IMR-90 (cell line): Measurements from ENCODE around the gene RPL12. TPM values are rescaled to one million over a fixed set of nuclear protein-coding genes. Genes with fewer than 3 reads are reported as not detected.
A peak's percentile ranks its signal among the peaks of the same experiment; 100 is the strongest.

Experiments
- ATAC-seq: fragments of 200-7000 bp; cut with Tn5 transposase; 2 replicates; pipeline ENCODE4 v1.9.1; 2020; ENCODE audit warnings: low read depth, mild to moderate bottlenecking, moderate library complexity
- BruUV-seq: library from RNA; stranded (reverse); fragments of 400-500 nt; replicated peaks from 2 replicates; lab custom pipeline; 2021; lab: Mats Ljungman, UMichigan
- CTCF ChIA-PET: fragments of 300-600 bp; formaldehyde crosslinking; extraction: SDS; loops from one replicate; lab custom pipeline; 2021; ENCODE audit warnings: antibody characterized with exemption; lab: Yijun Ruan, JAX
- POLR2A ChIA-PET: fragments of 300-600 bp; sonication (Branson Sonifier 250); formaldehyde crosslinking; loops from one replicate; lab custom pipeline; 2022; ENCODE audit warnings: antibody characterized with exemption; ENCODE audit not compliant: unreplicated experiment; lab: Charles Lee
- DNase-seq: peaks from one replicate; pipeline ENCODE4 v3.0.0; 2013
- H2AFZ ChIP-seq: replicated peaks from 2 replicates; pipeline ENCODE3; 2013; ENCODE audit warnings: low read length, mild to moderate bottlenecking; ENCODE audit not compliant: poor library complexity
- H2AK5ac ChIP-seq: 2 replicates; pipeline ENCODE4 v1.6.1; 2013; ENCODE audit warnings: low read depth, low read length, inconsistent platforms
- H2AK9ac ChIP-seq: replicated peaks from 2 replicates; pipeline ENCODE3; 2013; ENCODE audit warnings: mild to moderate bottlenecking, low read depth, low read length, moderate library complexity; ENCODE audit not compliant: poor library complexity
- H2BK120ac ChIP-seq: 2 replicates; pipeline ENCODE4 v1.6.1; 2013; ENCODE audit warnings: low read depth, low read length, inconsistent platforms
- H2BK15ac ChIP-seq: 3 replicates; pipeline ENCODE4 v1.6.1; 2013; ENCODE audit warnings: low read depth, low read length, inconsistent platforms
- H2BK20ac ChIP-seq: 2 replicates; pipeline ENCODE4 v1.6.1; 2013; ENCODE audit warnings: low read depth, mild to moderate bottlenecking, inconsistent platforms, low read length, moderate library complexity
- H2BK5ac ChIP-seq: 2 replicates; pipeline ENCODE4 v1.6.1; 2013; ENCODE audit warnings: mild to moderate bottlenecking, low read depth, low read length, inconsistent platforms; ENCODE audit not compliant: poor library complexity, severe bottlenecking
- H3K14ac ChIP-seq: replicated peaks from 2 replicates; pipeline ENCODE4 v1.6.1; 2013; ENCODE audit warnings: low read depth, low read length, inconsistent platforms
- H3K18ac ChIP-seq: 2 replicates; pipeline ENCODE4 v1.6.1; 2013; ENCODE audit warnings: low read depth, low read length, control low read depth
- H3K23ac ChIP-seq: 2 replicates; pipeline ENCODE4 v1.6.1; 2013; ENCODE audit warnings: low read depth, low read length, inconsistent platforms
- H3K27ac ChIP-seq: 2 replicates; pipeline ENCODE4 v1.5.1; 2013; ENCODE audit warnings: mild to moderate bottlenecking, control low read depth, low read length; ENCODE audit not compliant: insufficient read depth
- H3K27me3 ChIP-seq: 2 replicates; pipeline ENCODE4 v1.6.1; 2013; ENCODE audit warnings: low read length; ENCODE audit not compliant: control insufficient read depth, insufficient read depth
- H3K36me3 ChIP-seq: 2 replicates; pipeline ENCODE4 v1.6.1; 2013; ENCODE audit warnings: low read length, mixed read lengths; ENCODE audit not compliant: control insufficient read depth, insufficient read depth
- H3K4ac ChIP-seq: 2 replicates; pipeline ENCODE4 v1.6.1; 2013; ENCODE audit warnings: low read depth, low read length, inconsistent platforms
- H3K4me1 ChIP-seq: 2 replicates; pipeline ENCODE4 v1.6.1; 2013; ENCODE audit warnings: low read length, mixed read lengths; ENCODE audit not compliant: control insufficient read depth, insufficient read depth
- H3K4me2 ChIP-seq: 2 replicates; pipeline ENCODE4 v1.6.1; 2013; ENCODE audit warnings: low read depth, mild to moderate bottlenecking, control low read depth, low read length, moderate library complexity
- H3K4me3 ChIP-seq: 2 replicates; pipeline ENCODE4 v1.5.1; 2013; ENCODE audit warnings: low read depth, mild to moderate bottlenecking, control low read depth, low read length, moderate library complexity; ENCODE audit not compliant: insufficient read depth
- H3K56ac ChIP-seq: 2 replicates; pipeline ENCODE4 v1.6.1; 2013; ENCODE audit warnings: low read length, inconsistent platforms; ENCODE audit not compliant: insufficient read depth; ENCODE audit errors: extremely low read depth
- H3K79me1 ChIP-seq, 2 experiments: 2 replicates each; pipeline ENCODE4 v1.6.1; 2013; ENCODE audit warnings: low read length in 2 of 2, inconsistent platforms in 1 of 2, low read depth in 1 of 2
- H3K9ac ChIP-seq: 2 replicates; pipeline ENCODE4 v1.6.1; 2013; ENCODE audit warnings: low read depth, low read length, control low read depth
- H3K9me1 ChIP-seq: 2 replicates; pipeline ENCODE4 v1.6.1; 2013; ENCODE audit warnings: low read length, inconsistent platforms; ENCODE audit not compliant: insufficient read depth
- H3K9me3 ChIP-seq: 2 replicates; pipeline ENCODE4 v1.6.1; 2013; ENCODE audit warnings: low read length; ENCODE audit not compliant: control insufficient read depth, insufficient read depth
- H4K20me1 ChIP-seq: 2 replicates; pipeline ENCODE4 v1.6.1; 2013; ENCODE audit warnings: low read length, inconsistent platforms; ENCODE audit not compliant: insufficient read depth
- H4K5ac ChIP-seq: 2 replicates; pipeline ENCODE4 v1.6.1; 2013; ENCODE audit warnings: mild to moderate bottlenecking, low read depth, low read length, control low read depth
- H4K8ac ChIP-seq, 2 experiments: 2 replicates each; pipeline ENCODE4 v1.6.1; 2013; ENCODE audit warnings: low read depth in 2 of 2, low read length in 2 of 2, control low read depth in 1 of 2, inconsistent platforms in 1 of 2
- H4K91ac ChIP-seq: 2 replicates; pipeline ENCODE4 v1.6.1; 2013; ENCODE audit warnings: low read depth, low read length, inconsistent platforms; ENCODE audit not compliant: insufficient read depth
- BHLHE40 ChIP-seq: fragments of 150-350 bp; IDR thresholded peaks from 2 replicates; pipeline ENCODE4 v1.6.1; 2016; ENCODE audit warnings: mild to moderate bottlenecking, low read depth, low read length
- CEBPB ChIP-seq: IDR thresholded peaks from 2 replicates; pipeline ENCODE4 v1.6.1; 2012; ENCODE audit warnings: low read depth, low read length, improper control_type of control experiment
- CHD1 ChIP-seq: IDR thresholded peaks from 2 replicates; pipeline ENCODE4 v1.6.1; 2012; ENCODE audit warnings: low read depth, low read length, improper control_type of control experiment
- CTCF ChIP-seq: conservative IDR thresholded peaks from 2 replicates; pipeline ENCODE4 v1.5.1; 2012; ENCODE audit warnings: mild to moderate bottlenecking, low read depth, low read length, improper control_type of control experiment
- ELK1 ChIP-seq: fragments of 150-350 bp; IDR thresholded peaks from 2 replicates; pipeline ENCODE4 v1.6.1; 2016; ENCODE audit warnings: low read depth, mild to moderate bottlenecking, low read length, moderate library complexity, borderline replicate concordance
- FOS ChIP-seq: fragments of 150-350 bp; IDR thresholded peaks from 2 replicates; pipeline ENCODE4 v1.6.1; 2016; ENCODE audit warnings: low read depth, low read length
- MAFK ChIP-seq: IDR thresholded peaks from 2 replicates; pipeline ENCODE4 v1.6.1; 2012; ENCODE audit warnings: low read depth, low read length, improper control_type of control experiment
- MAZ ChIP-seq: IDR thresholded peaks from 2 replicates; pipeline ENCODE4 v1.6.1; 2012; ENCODE audit warnings: low read depth, mild to moderate bottlenecking, low read length, improper control_type of control experiment, moderate library complexity, borderline replicate concordance
- MXI1 ChIP-seq: IDR thresholded peaks from 2 replicates; pipeline ENCODE4 v1.6.1; 2012; ENCODE audit warnings: low read depth, mild to moderate bottlenecking, low read length, moderate library complexity, borderline replicate concordance
- NFE2L2 ChIP-seq: fragments of 150-350 bp; IDR thresholded peaks from 2 replicates; pipeline ENCODE4 v1.6.1; 2016; ENCODE audit warnings: low read depth, mild to moderate bottlenecking, low read length
- POLR2A ChIP-seq: IDR thresholded peaks from 2 replicates; pipeline ENCODE4 v1.6.1; 2012; ENCODE audit warnings: mild to moderate bottlenecking, low read depth, low read length
- RCOR1 ChIP-seq: IDR thresholded peaks from 2 replicates; pipeline ENCODE4 v1.6.1; 2012; ENCODE audit warnings: mild to moderate bottlenecking, low read length, improper control_type of control experiment; ENCODE audit not compliant: insufficient replicate concordance
- RFX5 ChIP-seq: IDR thresholded peaks from 2 replicates; pipeline ENCODE4 v1.8.0; 2012; ENCODE audit warnings: low read depth, mild to moderate bottlenecking, low read length, moderate library complexity
- SMC3 ChIP-seq: fragments of 150-350 bp; IDR thresholded peaks from 2 replicates; pipeline ENCODE4 v1.6.1; 2016; ENCODE audit warnings: low read depth, mild to moderate bottlenecking, antibody characterized with exemption, low read length, moderate library complexity
- USF2 ChIP-seq: fragments of 150-350 bp; IDR thresholded peaks from 2 replicates; pipeline ENCODE4 v1.6.1; 2017; ENCODE audit warnings: mild to moderate bottlenecking, antibody characterized with exemption, low read length, low read depth
- whole genome bisulfite sequencing, 2 experiments: methylation state at CpG; one replicate each; pipeline versions ENCODE4 v1.1.5 to v1.1.7; 2013; ENCODE audit warnings: missing lambda C conversion rate in 2 of 2; ENCODE audit not compliant: insufficient read length in 1 of 2; ENCODE audit errors: extremely low coverage in 2 of 2; 5-methylcytosine and 5-hydroxymethylcytosine counted together
- dilution Hi-C: fragments of 300-500 bp; cut with HindIII; formaldehyde crosslinking; loops from one replicate; pipeline ENCODE4 v1.14.3; 2018; ENCODE audit warnings: low sequenced_read_pairs; ENCODE audit not compliant: unreplicated experiment
- in situ Hi-C: fragments of 300-500 bp; cut with MboI; formaldehyde crosslinking; loops from 3 replicates; pipeline ENCODE4 v1.14.3; 2019; ENCODE audit warnings: low sequenced_read_pairs, inconsistent platforms, mixed read lengths
- intact Hi-C: fragments of 100-400 bp; cut with micrococcal nuclease; formaldehyde crosslinking; loops from 2 replicates; pipeline ENCODE4 v1.10.0; 2022
- polyA plus RNA-seq, 3 experiments: library from polyadenylated mRNA; depleted of rRNA; stranded (reverse); fragments of >200 nt; gene quantifications; 2 replicates each; pipeline ENCODE4 v1.2.3, GENCODE V29; 2012; ENCODE audit warnings: low replicate concordance in 1 of 3
- total RNA-seq: library from RNA; depleted of rRNA; stranded (reverse); fragments of >200 nt; gene quantifications from 2 replicates; pipeline ENCODE4 v1.2.3, GENCODE V29; 2012

RPL12 gene
- total and polyA plus RNA-seq, 2 of the 4 experiments (the other 2 are of a cell fraction) = 1,864 to 2,379 TPM

GRCh38 chr9:127422133-127422782, 28.9 kb downstream of the RPL12 start:
- peak overlapping the region; percentile 43 for H2AK5ac ChIP-seq
- intact Hi-C loops = loop anchor here (10.0 kb wide), 1 partner anchor 197 kb away; no protein-coding TSS in a partner anchor
- peak overlapping the region; percentile 81; the same call in 1 of the 2 replicates for H3K23ac ChIP-seq
- peak overlapping the region; percentile 2 for H2AFZ ChIP-seq
- H3K9me1 ChIP-seq = peaks cover 12% of the 10 kb centered on the region; the same call in 1 of the 2 replicates
- no TSS peak for BruUV-seq
- ChIA-PET POLR2A (no interaction called here), CTCF (no interaction called here)
- dilution Hi-C loops = no loop called here
- H3K4me3 ChIP-seq = no peak overlapping the region
- H4K91ac ChIP-seq = no peak overlapping the region
- H2BK20ac ChIP-seq = no peak overlapping the region
- peaks cover 7% of the 10 kb centered on the region; the same call in 1 of the 2 replicates for H4K20me1 ChIP-seq
- in situ Hi-C loops = no loop called here
- peak overlapping the region; percentile 69 for H3K4me2 ChIP-seq
- peaks cover 7% of the 10 kb centered on the region for H3K4me1 ChIP-seq
- DNase-seq (no peak), ATAC-seq (no peak)
- H2BK120ac ChIP-seq = no peak overlapping the region
- no peak overlapping the region for H4K5ac ChIP-seq
- 92% methylated on average over 4 of the region's 10 CpGs; no CpG with 5 or more reads in 1 of the 2 experiments for WGBS, 2 experiments
- H3K36me3 ChIP-seq = 0 out of 2 replicates have a peak, but pooled peaks cover 2% of the 10 kb centered on the region
- no peaks in the 10 kb centered on the region for H3K9me3 ChIP-seq
- H2BK5ac ChIP-seq = no peak overlapping the region
- H3K4ac ChIP-seq = no peak overlapping the region
- peaks cover 28 to 48% of the 10 kb centered on the region in 2 experiments for H3K79me1 ChIP-seq
- no peak overlapping the region for H3K56ac ChIP-seq
- H3K14ac ChIP-seq = 0 out of 2 replicates have a peak overlapping the region, but pooled peaks have one; percentile 28
- H3K18ac ChIP-seq = no peak overlapping the region
- peak overlapping the region; percentile 57 for H2AK9ac ChIP-seq
- H3K27me3 ChIP-seq = no peaks in the 10 kb centered on the region
- H3K27ac ChIP-seq = no peak overlapping the region
- no peak overlapping the region for H3K9ac ChIP-seq
- TF ChIP-seq FOS = no peak
- no peak for TF ChIP-seq ELK1
- no peak for TF ChIP-seq SMC3
- no peak for TF ChIP-seq MAFK
- TF ChIP-seq MXI1 = no peak
- TF ChIP-seq USF2 = no peak
- TF ChIP-seq BHLHE40 = no peak
- TF ChIP-seq POLR2A = no peak
- no peak for TF ChIP-seq MAZ
- no peak for TF ChIP-seq RCOR1
- TF ChIP-seq CTCF = no peak
- no peak for TF ChIP-seq NFE2L2
- no peak for TF ChIP-seq CEBPB
- no peak for TF ChIP-seq RFX5
- no peak for TF ChIP-seq CHD1
- no peak overlapping the region for H2BK15ac ChIP-seq
- no peak overlapping the region; a peak in 1 of 4 replicates for H4K8ac ChIP-seq
